ENCODE data around the gene RALBP1.
A peak's percentile ranks its signal among the peaks of the same experiment; 100 is the strongest.
"Not testable (repeated sequence)": the region's sequence is repeated elsewhere in the genome, so short reads cannot be mapped to it uniquely, and the experiment has no call there.

RALBP1 gene

GRCh38 chr18:9469685-9470084 lies 5.6 kb upstream of the RALBP1 start:
- H3K27ac Mint-ChIP-seq, result no peak overlapping the region
- peaks cover 0 to 19% of the 10 kb centered on the region in 2 donors for H3K27me3 Mint-ChIP-seq
- H3K9me3 Mint-ChIP-seq, result peaks cover 0 to 8% of the 10 kb centered on the region in 2 donors
- H3K4me1 Mint-ChIP-seq (ENCODE audit: low read depth in 2 of 2), result no peaks in the 10 kb centered on the region
- H3K36me3 Mint-ChIP-seq (ENCODE audit: insufficient read depth), result no peaks in the 10 kb centered on the region
- DNase-seq (no peak), ATAC-seq (replicated peaks) (no peak)
- no peak overlapping the region for H3K4me3 Mint-ChIP-seq

DNA sequence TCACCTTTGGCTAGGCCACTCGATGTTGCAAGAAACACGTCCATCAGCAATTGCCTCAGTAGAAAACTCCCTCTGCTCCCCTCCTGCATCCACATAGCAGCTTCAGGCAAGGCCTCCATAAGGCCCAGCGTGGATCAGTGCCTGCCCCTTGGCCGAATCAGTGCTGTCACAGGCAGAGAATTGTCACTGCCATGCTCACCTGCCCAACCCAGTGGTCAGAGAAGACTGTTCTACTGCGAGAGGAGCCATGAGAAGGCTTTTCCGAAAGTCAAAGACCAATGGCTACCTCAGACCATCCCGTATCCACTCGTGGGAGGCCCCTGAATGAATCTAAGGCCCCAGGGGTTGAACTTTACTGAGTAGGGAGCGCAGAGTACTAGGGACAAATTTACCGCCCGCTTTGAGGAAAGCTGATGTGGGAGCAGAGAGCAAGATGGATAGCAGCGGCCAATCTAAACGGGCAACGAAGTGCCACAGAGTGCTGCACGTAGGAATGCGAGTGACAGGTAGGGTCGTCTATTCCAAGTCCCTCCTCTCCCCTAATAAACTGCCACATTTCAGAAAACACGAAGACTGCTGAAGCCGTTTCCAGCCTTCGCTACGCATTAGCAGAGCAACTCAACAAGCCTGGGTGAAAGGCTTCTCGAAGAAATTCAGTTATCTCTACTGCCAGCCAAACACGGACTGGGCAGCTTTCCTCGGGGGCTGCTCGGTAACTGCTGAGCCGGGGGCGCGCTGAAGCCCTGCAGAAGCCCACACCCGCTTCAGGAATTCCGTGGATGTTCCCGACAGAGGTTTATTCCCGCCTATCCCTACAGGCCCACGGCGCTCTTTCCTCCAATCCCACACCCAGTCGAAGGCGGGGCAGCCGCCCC lies 968 bp upstream of the RALBP1 start:
- ATAC-seq (replicated peaks), result no peak
- H3K36me3 Mint-ChIP-seq (ENCODE audit: insufficient read depth), result peaks cover 10% of the 10 kb centered on the region
- H3K4me3 Mint-ChIP-seq, result peak overlapping the region; percentile 95 to 96
- peaks cover 0 to 19% of the 10 kb centered on the region in 2 donors for H3K27me3 Mint-ChIP-seq
- H3K4me1 Mint-ChIP-seq (ENCODE audit: low read depth in 2 of 2), result peaks cover 16 to 25% of the 10 kb centered on the region in 2 donors
- peak overlapping the region; percentile 95 to 96 for H3K27ac Mint-ChIP-seq
- DNase-seq, result peak in 1 of 3 experiments; percentile 1
- H3K9me3 Mint-ChIP-seq, result no peaks in the 10 kb centered on the region

DNA sequence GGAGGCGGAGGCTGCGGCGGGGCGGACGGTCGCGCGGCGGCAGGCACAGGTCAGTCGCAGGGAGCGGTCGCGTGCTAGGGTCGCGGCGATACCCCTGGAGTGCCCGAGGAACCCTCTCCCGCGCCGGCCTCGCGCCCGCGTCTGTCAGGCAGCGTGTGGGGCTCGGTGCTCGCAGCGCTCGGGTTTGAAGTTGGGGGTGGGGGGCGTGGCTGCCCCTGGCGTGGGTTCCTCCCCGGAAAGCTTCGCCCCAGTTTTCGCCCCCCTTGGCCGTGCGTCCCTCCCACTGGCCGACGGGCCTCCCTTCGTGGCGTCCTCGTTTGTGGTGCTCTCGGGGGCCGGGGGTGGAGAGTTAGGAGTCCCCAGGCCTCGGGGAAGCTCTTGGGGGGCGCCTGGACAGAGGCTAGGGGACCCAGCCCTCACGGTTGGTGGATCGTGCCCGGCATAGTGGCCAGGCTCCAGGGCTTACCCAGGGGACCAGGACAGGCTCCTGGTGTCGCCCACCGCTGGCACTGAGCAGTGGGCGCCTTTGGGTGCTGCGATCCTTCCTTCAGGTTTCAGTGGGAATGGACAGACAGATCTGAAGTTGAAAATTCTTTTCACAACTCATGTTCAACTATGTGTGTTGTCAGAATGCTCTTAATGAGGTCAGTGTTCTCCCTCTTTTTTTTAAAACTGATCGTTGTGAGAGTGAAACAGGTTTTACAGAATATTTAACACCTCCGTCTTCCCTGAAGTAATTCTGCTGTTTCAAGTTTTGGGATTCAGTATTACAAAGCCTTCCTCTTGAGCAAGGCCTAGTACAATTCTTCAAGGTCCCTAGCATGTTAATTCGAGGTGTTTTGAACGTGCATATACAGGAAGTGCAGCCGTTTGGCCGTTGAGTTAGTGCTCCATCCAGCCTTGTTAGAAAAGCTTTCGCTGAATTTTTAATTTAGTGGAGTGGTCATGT lies 604 bp downstream of the RALBP1 start:
- peak; percentile 5 to 43 (median 42) for DNase-seq
- Mint-ChIP-seq H3K27ac (peak overlapping the region; percentile 95 to 96), H3K4me3 (peak overlapping the region; percentile 95 to 96), H3K36me3 (ENCODE audit: insufficient read depth) (peaks cover 10% of the 10 kb centered on the region), H3K27me3 (peaks cover 0 to 19% of the 10 kb centered on the region in 2 donors), H3K9me3 (no peaks in the 10 kb centered on the region), H3K4me1 (ENCODE audit: low read depth in 2 of 2) (peaks cover 21 to 35% of the 10 kb centered on the region in 2 donors)
- peak; percentile 38 for ATAC-seq (replicated peaks)

DNA sequence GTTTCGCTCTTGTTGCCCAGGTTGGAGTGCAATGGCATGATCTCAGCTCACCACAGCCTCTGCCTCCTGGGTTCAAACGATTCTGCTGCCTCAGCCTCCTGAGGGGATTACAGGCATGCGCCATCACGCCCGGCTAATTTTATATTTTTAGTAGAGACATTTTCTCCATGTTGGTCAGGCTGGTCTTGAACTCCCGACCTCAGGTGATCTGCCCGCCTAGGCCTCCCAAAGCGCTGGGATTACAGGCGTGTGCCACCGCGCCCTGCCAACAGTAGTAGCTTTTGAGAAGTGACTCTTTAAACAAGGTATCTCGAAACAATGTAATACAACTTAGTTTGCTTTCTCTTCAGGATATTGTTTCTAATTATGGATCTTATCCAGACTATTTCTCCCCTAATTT lies 1.6 kb downstream of the RALBP1 start:
- H3K36me3 Mint-ChIP-seq (ENCODE audit: insufficient read depth); ATAC-seq (replicated peaks); DNase-seq; H3K9me3 Mint-ChIP-seq: not testable (repeated sequence)
- Mint-ChIP-seq H3K4me3 (peak overlapping the region; percentile 82 to 96), H3K4me1 (ENCODE audit: low read depth in 2 of 2) (peaks cover 21 to 42% of the 10 kb centered on the region in 2 donors), H3K27ac (peak overlapping the region; percentile 95 to 96), H3K27me3 (peaks cover 0 to 19% of the 10 kb centered on the region in 2 donors)

- H3K27ac Mint-ChIP-seq, result peak overlapping the region in 1 of 2 donors; percentile 95
- H3K36me3 Mint-ChIP-seq (ENCODE audit: insufficient read depth), result peaks cover 12% of the 10 kb centered on the region
- ATAC-seq (replicated peaks) (no peak), DNase-seq (no peak)
- no peaks in the 10 kb centered on the region for H3K9me3 Mint-ChIP-seq
- H3K4me1 Mint-ChIP-seq (ENCODE audit: low read depth in 2 of 2), result peaks cover 24 to 48% of the 10 kb centered on the region in 2 donors
- peak overlapping the region in 1 of 2 donors; percentile 82 for H3K4me3 Mint-ChIP-seq
- H3K27me3 Mint-ChIP-seq, result peaks cover 0 to 15% of the 10 kb centered on the region in 2 donors
Measured at GRCh38 chr18:9477509-9477908, 2.2 kb downstream of the RALBP1 start.

DNA sequence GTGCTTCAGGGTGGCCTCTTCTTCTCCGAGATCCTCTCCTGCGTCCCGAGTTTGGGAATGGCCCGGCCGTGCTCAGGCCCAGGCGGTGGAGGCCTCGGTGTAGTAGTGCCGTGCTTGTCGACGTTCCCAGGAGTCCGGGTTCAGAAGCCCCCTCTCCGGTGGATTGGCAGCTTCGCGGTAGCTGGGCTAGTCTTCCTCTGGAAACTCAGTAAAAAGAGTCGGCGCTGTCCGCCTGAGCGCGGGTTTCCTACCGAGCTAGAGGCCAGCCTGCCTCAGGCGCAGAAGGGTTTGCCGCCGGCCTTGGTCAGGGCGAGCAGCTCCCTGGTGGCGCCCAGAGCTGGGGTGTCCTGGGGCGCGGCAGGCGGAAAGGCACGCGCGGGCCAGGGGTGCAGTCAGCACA lies 3.2 kb downstream of the RALBP1 start:
- no peak for ATAC-seq (replicated peaks)

DNA sequence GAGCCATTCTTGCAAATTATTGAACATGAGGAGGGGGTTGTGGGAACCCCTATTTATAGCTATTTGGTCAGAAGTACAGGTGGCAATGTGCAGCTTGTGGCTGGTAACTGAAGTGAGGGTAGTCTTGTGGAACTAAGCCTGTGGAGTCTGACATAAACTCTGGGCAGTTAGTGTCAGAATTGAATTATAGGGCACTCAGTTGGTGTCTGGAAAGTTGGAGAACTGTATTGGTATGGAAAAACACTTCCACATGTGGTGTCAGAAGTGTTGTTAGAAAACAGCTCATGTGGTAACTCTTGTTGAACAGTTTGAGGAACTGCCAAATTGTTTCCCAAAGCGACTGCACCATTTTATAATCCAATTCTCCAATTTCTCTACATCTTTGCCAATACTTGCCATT lies 7.5 kb downstream of the RALBP1 start:
- ATAC-seq (replicated peaks) (no peak), DNase-seq (no peak)
- no peaks in the 10 kb centered on the region for H3K9me3 Mint-ChIP-seq
- peaks cover 26 to 64% of the 10 kb centered on the region in 2 donors for H3K4me1 Mint-ChIP-seq (ENCODE audit: low read depth in 2 of 2)
- H3K27ac Mint-ChIP-seq, result no peak overlapping the region
- H3K4me3 Mint-ChIP-seq, result no peak overlapping the region
- peaks cover 8% of the 10 kb centered on the region for H3K36me3 Mint-ChIP-seq (ENCODE audit: insufficient read depth)
- H3K27me3 Mint-ChIP-seq, result no peaks in the 10 kb centered on the region

More for the DNA sequence above, 3.2 kb downstream of the RALBP1 start:
- H3K4me1 Mint-ChIP-seq (ENCODE audit: low read depth in 2 of 2), result peaks cover 28 to 55% of the 10 kb centered on the region in 2 donors
- peaks cover 0 to 9% of the 10 kb centered on the region in 2 donors for H3K27me3 Mint-ChIP-seq
- peaks cover 12% of the 10 kb centered on the region for H3K36me3 Mint-ChIP-seq (ENCODE audit: insufficient read depth)
- H3K9me3 Mint-ChIP-seq, result no peaks in the 10 kb centered on the region
- DNase-seq, result no peak
- no peak overlapping the region for H3K4me3 Mint-ChIP-seq
- H3K27ac Mint-ChIP-seq, result no peak overlapping the region

GRCh38 chr18:9483526-9483925 lies 8.2 kb downstream of the RALBP1 start:
- ATAC-seq (replicated peaks), result no peak
- Mint-ChIP-seq H3K36me3 (ENCODE audit: insufficient read depth) (peaks cover 8% of the 10 kb centered on the region), H3K27ac (no peak overlapping the region), H3K4me1 (ENCODE audit: low read depth in 2 of 2) (peaks cover 26 to 70% of the 10 kb centered on the region in 2 donors), H3K9me3 (no peaks in the 10 kb centered on the region), H3K4me3 (no peak overlapping the region), H3K27me3 (no peaks in the 10 kb centered on the region)
- DNase-seq, result no peak

DNA sequence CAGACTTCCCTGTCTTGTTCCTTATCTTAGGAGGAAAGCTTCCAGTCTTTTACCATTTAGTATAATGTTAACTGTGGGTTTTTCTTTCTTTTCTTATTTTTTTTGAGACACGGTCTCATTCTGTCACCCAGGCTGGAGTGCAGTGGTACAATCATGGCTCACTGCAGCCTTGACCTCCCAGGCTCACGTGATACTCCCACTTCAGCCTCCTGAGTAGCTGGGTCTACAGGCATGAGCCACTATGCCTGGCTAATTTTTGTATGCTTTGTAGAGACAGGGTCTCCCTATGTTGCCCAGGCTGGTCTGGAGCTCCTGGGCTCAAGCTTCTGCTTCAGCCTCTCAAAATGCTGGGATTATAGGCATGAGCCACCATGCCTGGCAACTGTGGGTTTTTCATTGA lies 9.5 kb downstream of the RALBP1 start:
- Mint-ChIP-seq H3K4me1 (ENCODE audit: low read depth in 2 of 2) (peaks cover 24 to 72% of the 10 kb centered on the region in 2 donors), H3K27ac (peak overlapping the region in 1 of 2 donors; percentile 65)
- H3K9me3 Mint-ChIP-seq; ATAC-seq (replicated peaks); H3K36me3 Mint-ChIP-seq (ENCODE audit: insufficient read depth); H3K27me3 Mint-ChIP-seq; DNase-seq; H3K4me3 Mint-ChIP-seq: not testable (repeated sequence)

GRCh38 chr18:9488538-9488937 lies 13.2 kb downstream of the RALBP1 start:
- no peak for DNase-seq
- no peak overlapping the region for H3K27ac Mint-ChIP-seq
- no peak for ATAC-seq (replicated peaks)
- H3K9me3 Mint-ChIP-seq, result peaks cover 0 to 4% of the 10 kb centered on the region in 2 donors
- no peak overlapping the region for H3K4me3 Mint-ChIP-seq
- peaks cover 3% of the 10 kb centered on the region for H3K36me3 Mint-ChIP-seq (ENCODE audit: insufficient read depth)
- H3K27me3 Mint-ChIP-seq, result no peaks in the 10 kb centered on the region
- H3K4me1 Mint-ChIP-seq (ENCODE audit: low read depth in 2 of 2), result peaks cover 25 to 52% of the 10 kb centered on the region in 2 donors

DNA sequence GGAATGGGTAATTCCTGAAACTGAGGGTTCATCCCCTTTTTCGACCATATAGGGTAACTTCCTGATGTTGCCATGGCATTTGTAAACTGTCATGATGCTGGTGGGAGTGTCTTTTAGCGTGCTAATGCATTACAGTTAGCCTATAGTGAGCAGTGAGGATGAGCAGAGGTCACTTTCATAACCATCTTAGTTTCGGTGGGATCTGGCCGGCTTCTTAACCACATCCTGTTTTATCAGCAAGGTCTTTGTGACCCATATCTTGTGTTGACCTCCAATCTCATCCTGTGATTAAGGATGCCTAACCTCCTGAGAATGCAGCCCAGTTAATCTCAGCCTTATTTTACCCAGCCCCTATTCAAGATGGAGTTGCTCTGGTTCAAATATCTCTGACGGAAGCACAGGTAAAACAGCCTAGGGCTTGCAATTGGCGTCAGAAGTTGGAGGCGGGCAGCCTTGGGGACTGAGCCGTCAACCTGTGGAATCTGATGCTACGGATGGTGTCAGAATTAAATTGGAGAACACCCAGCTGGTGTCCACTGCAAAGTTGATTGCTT lies 19.5 kb downstream of the RALBP1 start:
- peaks cover 0 to 4% of the 10 kb centered on the region in 2 donors for H3K9me3 Mint-ChIP-seq
- H3K4me3 Mint-ChIP-seq, result peak overlapping the region in 1 of 2 donors; percentile 22
- no peaks in the 10 kb centered on the region for H3K27me3 Mint-ChIP-seq
- no peak for DNase-seq
- ATAC-seq (replicated peaks), result peak; percentile 80
- H3K4me1 Mint-ChIP-seq (ENCODE audit: low read depth in 2 of 2), result peaks cover 29 to 37% of the 10 kb centered on the region in 2 donors
- peaks cover 6% of the 10 kb centered on the region for H3K36me3 Mint-ChIP-seq (ENCODE audit: insufficient read depth)
- peak overlapping the region; percentile 71 for H3K27ac Mint-ChIP-seq

DNA sequence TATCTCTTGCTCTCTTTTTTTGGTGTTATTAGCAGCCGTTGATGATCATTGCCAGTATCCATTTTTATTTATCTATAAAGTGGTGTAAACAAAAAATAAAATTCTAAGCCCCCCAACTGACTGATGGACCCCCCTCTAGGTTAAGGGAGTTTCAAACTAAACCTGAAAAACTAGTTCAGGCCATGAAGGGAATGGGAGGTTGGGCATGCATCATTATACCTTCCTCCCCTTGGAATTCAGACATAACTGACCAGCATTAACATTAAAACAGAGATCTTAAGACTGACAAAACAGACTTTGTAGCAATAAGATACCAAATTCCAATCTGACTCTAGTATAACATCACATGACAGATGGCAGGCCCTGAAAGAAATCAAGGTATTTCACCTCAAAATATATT lies 20.2 kb downstream of the RALBP1 start:
- ATAC-seq (replicated peaks) (no peak), DNase-seq (no peak)
- Mint-ChIP-seq H3K9me3 (peaks cover 0 to 4% of the 10 kb centered on the region in 2 donors), H3K27me3 (no peaks in the 10 kb centered on the region), H3K27ac (peak overlapping the region; percentile 71), H3K36me3 (ENCODE audit: insufficient read depth) (peaks cover 9% of the 10 kb centered on the region), H3K4me1 (ENCODE audit: low read depth in 2 of 2) (peaks cover 29 to 37% of the 10 kb centered on the region in 2 donors), H3K4me3 (no peak overlapping the region)

All from effector memory CD8-positive, alpha-beta T cell (primary cell).